ENCODE data around the gene DNMT3A. TPM values are rescaled to one million over a fixed set of nuclear protein-coding genes. Genes with fewer than 3 reads are reported as not detected.

DNMT3A gene
- total RNA-seq, 4 donors from 2014 or later, result 16.1 to 33.7 (median 21.0) TPM

GRCh38 chr2:25386971-25387875, 45.5 kb upstream of the DNMT3A start:
- Histone ChIP-seq H3K4me3 (no peak overlapping the region), H3K27me3 (no peaks in the 10 kb centered on the region), H3K36me3 (no peaks in the 10 kb centered on the region), H3K9me3 (no peaks in the 10 kb centered on the region), H3K27ac (no peak overlapping the region), H3K4me1 (no peaks in the 10 kb centered on the region)
- in situ Hi-C loops (cut with MboI; ENCODE audit: low pct_ligation_motif_present in 1 of 4, low pct_unique_long_range_greater_than_20kb in 1 of 4, low sequenced_read_pairs in 3 of 4), result no loop called here
- WGBS, 2 donors (ENCODE audit: low coverage in 1 of 2), result 67 to 91% methylated on average over 1 to 19 of the region's 19 CpGs
- intact Hi-C loops (cut with DNase I; ENCODE audit: low total_unique reads), result no loop called here
- DNase-seq, result no peak
- TF ChIP-seq POLR2AphosphoS5 (IDR thresholded peaks at IDR 0.05) (no peak), EP300 (IDR thresholded peaks at IDR 0.05; ENCODE audit: low read depth) (no peak), POLR2A (IDR thresholded peaks at IDR 0.05) (no peak)
- TF ChIP-seq, protein P1, sequence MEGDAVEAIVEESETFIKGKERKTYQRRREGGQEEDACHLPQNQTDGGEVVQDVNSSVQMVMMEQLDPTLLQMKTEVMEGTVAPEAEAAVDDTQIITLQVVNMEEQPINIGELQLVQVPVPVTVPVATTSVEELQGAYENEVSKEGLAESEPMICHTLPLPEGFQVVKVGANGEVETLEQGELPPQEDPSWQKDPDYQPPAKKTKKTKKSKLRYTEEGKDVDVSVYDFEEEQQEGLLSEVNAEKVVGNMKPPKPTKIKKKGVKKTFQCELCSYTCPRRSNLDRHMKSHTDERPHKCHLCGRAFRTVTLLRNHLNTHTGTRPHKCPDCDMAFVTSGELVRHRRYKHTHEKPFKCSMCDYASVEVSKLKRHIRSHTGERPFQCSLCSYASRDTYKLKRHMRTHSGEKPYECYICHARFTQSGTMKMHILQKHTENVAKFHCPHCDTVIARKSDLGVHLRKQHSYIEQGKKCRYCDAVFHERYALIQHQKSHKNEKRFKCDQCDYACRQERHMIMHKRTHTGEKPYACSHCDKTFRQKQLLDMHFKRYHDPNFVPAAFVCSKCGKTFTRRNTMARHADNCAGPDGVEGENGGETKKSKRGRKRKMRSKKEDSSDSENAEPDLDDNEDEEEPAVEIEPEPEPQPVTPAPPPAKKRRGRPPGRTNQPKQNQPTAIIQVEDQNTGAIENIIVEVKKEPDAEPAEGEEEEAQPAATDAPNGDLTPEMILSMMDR (IDR thresholded peaks at IDR 0.05), result no peak

GRCh38 chr2:25385910-25386309, 44.2 kb upstream of the DNMT3A start:
- H3K27ac ChIP-seq, result no peak overlapping the region
- H3K27me3 ChIP-seq, result no peaks in the 10 kb centered on the region
- 95 to 100% methylated on average over 2 to 8 of the region's 8 CpGs for WGBS, 2 donors (ENCODE audit: low coverage in 1 of 2)
- DNase-seq, result no peak
- intact Hi-C loops (cut with DNase I; ENCODE audit: low total_unique reads), result no loop called here
- in situ Hi-C loops (cut with MboI; ENCODE audit: low pct_ligation_motif_present in 1 of 4, low pct_unique_long_range_greater_than_20kb in 1 of 4, low sequenced_read_pairs in 3 of 4), result no loop called here
- no peak for TF ChIP-seq POLR2A (IDR thresholded peaks at IDR 0.05)
- TF ChIP-seq POLR2AphosphoS5 (IDR thresholded peaks at IDR 0.05), result no peak
- TF ChIP-seq, protein P1 (IDR thresholded peaks at IDR 0.05), result no peak
- TF ChIP-seq EP300 (IDR thresholded peaks at IDR 0.05; ENCODE audit: low read depth), result no peak
- no peaks in the 10 kb centered on the region for H3K4me1 ChIP-seq
- no peak overlapping the region for H3K4me3 ChIP-seq
- H3K36me3 ChIP-seq, result no peaks in the 10 kb centered on the region
- H3K9me3 ChIP-seq, result no peaks in the 10 kb centered on the region

DNA sequence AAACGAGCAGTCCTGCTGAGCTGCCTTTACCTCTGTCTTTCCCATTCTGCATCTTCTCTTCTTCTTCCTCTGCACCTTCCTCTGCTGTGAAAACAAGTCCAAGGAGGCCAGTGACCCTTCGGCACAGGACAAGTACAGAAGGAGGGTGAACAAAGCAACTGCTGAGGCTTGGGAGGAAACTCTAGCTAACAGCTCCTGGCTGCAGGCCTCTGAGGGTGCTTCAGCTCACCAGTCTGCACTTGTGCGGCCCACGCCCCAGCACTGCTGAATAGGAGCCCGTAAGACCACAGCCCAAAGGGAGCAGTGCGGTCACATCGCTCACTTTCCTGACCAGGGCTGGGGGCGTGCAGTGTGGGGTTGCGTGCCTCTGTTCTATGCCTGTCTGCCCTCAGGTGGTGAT, 42.1 kb upstream of the DNMT3A start:
- no peak for DNase-seq
- intact Hi-C loops (cut with DNase I; ENCODE audit: low total_unique reads) (no loop called here), in situ Hi-C loops (cut with MboI; ENCODE audit: low pct_ligation_motif_present in 1 of 4, low pct_unique_long_range_greater_than_20kb in 1 of 4, low sequenced_read_pairs in 3 of 4) (no loop called here)
- Histone ChIP-seq H3K27me3 (no peaks in the 10 kb centered on the region), H3K27ac (no peak overlapping the region), H3K4me1 (no peaks in the 10 kb centered on the region), H3K36me3 (no peaks in the 10 kb centered on the region), H3K9me3 (no peaks in the 10 kb centered on the region), H3K4me3 (no peak overlapping the region)
- WGBS, 2 donors (ENCODE audit: low coverage in 1 of 2), result 99 to 100% methylated on average over 1 to 9 of the region's 9 CpGs
- TF ChIP-seq EP300 (IDR thresholded peaks at IDR 0.05; ENCODE audit: low read depth), result no peak

DNA sequence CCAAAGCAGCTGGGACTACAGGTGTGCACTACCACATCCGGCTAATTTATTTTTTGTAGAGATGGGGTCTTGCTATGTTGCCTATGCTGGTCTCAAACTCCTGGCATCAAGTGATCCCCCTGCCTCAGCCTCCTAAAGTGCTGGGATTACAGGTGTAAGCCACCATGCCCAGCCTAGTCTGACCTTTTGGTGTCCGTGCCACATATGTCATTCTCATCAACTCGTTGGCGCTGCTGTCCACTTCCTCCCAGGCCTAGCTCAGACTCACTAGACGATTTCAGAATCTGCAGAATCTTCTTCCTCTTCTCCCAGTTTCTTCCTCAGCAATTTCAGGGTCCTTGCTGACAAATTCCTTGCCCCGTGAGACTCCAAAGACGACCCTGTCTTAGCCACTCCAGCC, 39.8 kb upstream of the DNMT3A start:
- Histone ChIP-seq H3K9me3 (no peaks in the 10 kb centered on the region), H3K27ac (no peak overlapping the region), H3K4me1 (peaks cover 6 to 17% (median 10%) of the 10 kb centered on the region in 4 donors), H3K27me3 (no peaks in the 10 kb centered on the region), H3K4me3 (no peak overlapping the region), H3K36me3 (no peaks in the 10 kb centered on the region)
- 88 to 90% methylated on average over 7 of the region's 7 CpGs for WGBS, 2 donors (ENCODE audit: low coverage in 1 of 2)
- in situ Hi-C loops (cut with MboI; ENCODE audit: low pct_ligation_motif_present in 1 of 4, low pct_unique_long_range_greater_than_20kb in 1 of 4, low sequenced_read_pairs in 3 of 4), result no loop called here
- DNase-seq, result no peak
- TF ChIP-seq, protein P1 (IDR thresholded peaks at IDR 0.05), result no peak
- TF ChIP-seq POLR2A (IDR thresholded peaks at IDR 0.05) (no peak), EP300 (IDR thresholded peaks at IDR 0.05; ENCODE audit: low read depth) (no peak), POLR2AphosphoS5 (IDR thresholded peaks at IDR 0.05) (no peak)
- intact Hi-C loops (cut with DNase I; ENCODE audit: low total_unique reads), result no loop called here
